ENCODE data around the gene KRTAP10-2.

- TF ChIP-seq CTCF (IDR thresholded peaks at IDR 0.05) (no peak), POLR2A (IDR thresholded peaks at IDR 0.05) (no peak)
Observed at GRCh38 chr21:44517175-44517899, 34.0 kb downstream of the KRTAP10-2 start.

Data from heart left ventricle (tissue), 13 donors.